IMR-90 (cell line): ENCODE measurements around the gene CAMTA1.

Experiments used
- BHLHE40 ChIP-seq: fragments of 150-350 bp; IDR thresholded peaks from 2 replicates; pipeline ENCODE4 v1.6.1; 2016; ENCODE audit warnings: mild to moderate bottlenecking, low read depth, low read length
- CEBPB ChIP-seq: IDR thresholded peaks from 2 replicates; pipeline ENCODE4 v1.6.1; 2012; ENCODE audit warnings: low read depth, low read length, improper control_type of control experiment
- CHD1 ChIP-seq: IDR thresholded peaks from 2 replicates; pipeline ENCODE4 v1.6.1; 2012; ENCODE audit warnings: low read depth, low read length, improper control_type of control experiment
- FOS ChIP-seq: fragments of 150-350 bp; IDR thresholded peaks from 2 replicates; pipeline ENCODE4 v1.6.1; 2016; ENCODE audit warnings: low read depth, low read length
- MAFK ChIP-seq: IDR thresholded peaks from 2 replicates; pipeline ENCODE4 v1.6.1; 2012; ENCODE audit warnings: low read depth, low read length, improper control_type of control experiment
- MAZ ChIP-seq: IDR thresholded peaks from 2 replicates; pipeline ENCODE4 v1.6.1; 2012; ENCODE audit warnings: low read depth, mild to moderate bottlenecking, low read length, improper control_type of control experiment, moderate library complexity, borderline replicate concordance
- MXI1 ChIP-seq: IDR thresholded peaks from 2 replicates; pipeline ENCODE4 v1.6.1; 2012; ENCODE audit warnings: low read depth, mild to moderate bottlenecking, low read length, moderate library complexity, borderline replicate concordance
- POLR2A ChIP-seq: IDR thresholded peaks from 2 replicates; pipeline ENCODE4 v1.6.1; 2012; ENCODE audit warnings: mild to moderate bottlenecking, low read depth, low read length
- RCOR1 ChIP-seq: IDR thresholded peaks from 2 replicates; pipeline ENCODE4 v1.6.1; 2012; ENCODE audit warnings: mild to moderate bottlenecking, low read length, improper control_type of control experiment; ENCODE audit not compliant: insufficient replicate concordance
- RFX5 ChIP-seq: IDR thresholded peaks from 2 replicates; pipeline ENCODE4 v1.8.0; 2012; ENCODE audit warnings: low read depth, mild to moderate bottlenecking, low read length, moderate library complexity
- SMC3 ChIP-seq: fragments of 150-350 bp; IDR thresholded peaks from 2 replicates; pipeline ENCODE4 v1.6.1; 2016; ENCODE audit warnings: low read depth, mild to moderate bottlenecking, antibody characterized with exemption, low read length, moderate library complexity
- TF ChIP-seq, protein P1 (sequence below): fragments of 150-350 bp; IDR thresholded peaks from 2 replicates; pipeline ENCODE4 v1.6.1; 2017; ENCODE audit warnings: mild to moderate bottlenecking, antibody characterized with exemption, low read length, low read depth
- TF ChIP-seq, protein P2 (sequence below): conservative IDR thresholded peaks from 2 replicates; pipeline ENCODE4 v1.5.1; 2012; ENCODE audit warnings: mild to moderate bottlenecking, low read depth, low read length, improper control_type of control experiment

DNA sequence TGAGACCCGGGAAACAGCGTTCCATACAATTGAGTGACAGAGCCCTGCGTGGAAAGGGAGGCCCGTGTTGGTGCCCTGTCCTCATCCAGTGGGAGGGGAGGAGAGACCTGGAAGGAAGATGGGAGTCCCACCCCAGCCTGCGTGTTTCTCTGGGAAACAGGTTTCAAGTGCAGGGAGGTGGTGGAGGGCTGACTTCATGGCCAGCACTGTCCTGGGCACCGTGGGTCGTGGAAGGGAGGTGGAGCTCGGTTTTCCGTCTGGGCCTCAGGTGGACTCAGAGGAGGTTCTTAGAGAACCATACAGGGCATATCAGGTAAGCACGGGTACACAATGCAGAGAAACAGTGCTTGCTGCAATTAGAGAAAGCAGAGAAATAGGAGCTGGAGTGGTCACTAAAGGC lies 222.6 kb downstream of the CAMTA1 start:
- TF ChIP-seq, protein P1, sequence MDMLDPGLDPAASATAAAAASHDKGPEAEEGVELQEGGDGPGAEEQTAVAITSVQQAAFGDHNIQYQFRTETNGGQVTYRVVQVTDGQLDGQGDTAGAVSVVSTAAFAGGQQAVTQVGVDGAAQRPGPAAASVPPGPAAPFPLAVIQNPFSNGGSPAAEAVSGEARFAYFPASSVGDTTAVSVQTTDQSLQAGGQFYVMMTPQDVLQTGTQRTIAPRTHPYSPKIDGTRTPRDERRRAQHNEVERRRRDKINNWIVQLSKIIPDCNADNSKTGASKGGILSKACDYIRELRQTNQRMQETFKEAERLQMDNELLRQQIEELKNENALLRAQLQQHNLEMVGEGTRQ: no peak
- TF ChIP-seq POLR2A (no peak), BHLHE40 (no peak), RFX5 (no peak), FOS (no peak), MXI1 (no peak), MAFK (no peak), CHD1 (no peak), MAZ (no peak), SMC3 (no peak), RCOR1 (no peak), CEBPB (no peak)
- TF ChIP-seq, protein P2, sequence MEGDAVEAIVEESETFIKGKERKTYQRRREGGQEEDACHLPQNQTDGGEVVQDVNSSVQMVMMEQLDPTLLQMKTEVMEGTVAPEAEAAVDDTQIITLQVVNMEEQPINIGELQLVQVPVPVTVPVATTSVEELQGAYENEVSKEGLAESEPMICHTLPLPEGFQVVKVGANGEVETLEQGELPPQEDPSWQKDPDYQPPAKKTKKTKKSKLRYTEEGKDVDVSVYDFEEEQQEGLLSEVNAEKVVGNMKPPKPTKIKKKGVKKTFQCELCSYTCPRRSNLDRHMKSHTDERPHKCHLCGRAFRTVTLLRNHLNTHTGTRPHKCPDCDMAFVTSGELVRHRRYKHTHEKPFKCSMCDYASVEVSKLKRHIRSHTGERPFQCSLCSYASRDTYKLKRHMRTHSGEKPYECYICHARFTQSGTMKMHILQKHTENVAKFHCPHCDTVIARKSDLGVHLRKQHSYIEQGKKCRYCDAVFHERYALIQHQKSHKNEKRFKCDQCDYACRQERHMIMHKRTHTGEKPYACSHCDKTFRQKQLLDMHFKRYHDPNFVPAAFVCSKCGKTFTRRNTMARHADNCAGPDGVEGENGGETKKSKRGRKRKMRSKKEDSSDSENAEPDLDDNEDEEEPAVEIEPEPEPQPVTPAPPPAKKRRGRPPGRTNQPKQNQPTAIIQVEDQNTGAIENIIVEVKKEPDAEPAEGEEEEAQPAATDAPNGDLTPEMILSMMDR: no peak
